ENCODE data around the gene NEDD4L. TPM values are rescaled to one million over a fixed set of nuclear protein-coding genes. Genes with fewer than 3 reads are reported as not detected.

NEDD4L gene
- total and polyA plus RNA-seq, 10 of the 15 experiments (the other 5 are each of a cell fraction or from before 2014, with no cell fraction given): 7.4 to 24.0 (median 17.7) TPM

DNA sequence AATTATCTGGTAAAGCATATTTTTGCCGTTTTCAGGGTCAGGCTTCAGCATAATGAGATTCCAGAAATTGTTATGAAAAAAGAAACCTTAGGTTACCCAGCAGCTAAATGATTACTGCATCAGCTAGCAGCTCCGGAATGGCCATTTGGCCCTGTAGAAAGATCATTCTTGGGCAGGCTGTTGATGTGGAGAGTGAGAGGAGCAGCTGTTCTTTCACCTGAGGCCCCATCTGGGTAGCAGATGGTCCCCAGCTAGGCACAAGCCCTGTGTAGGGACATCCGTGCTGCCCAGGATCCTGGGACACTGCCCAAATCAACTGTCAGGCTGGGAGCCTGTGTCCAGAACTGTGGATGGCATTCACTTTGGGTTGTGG is 61.8 kb downstream of the NEDD4L start (continued):
- TF ChIP-seq ZBTB4 (CRISPR knock-in tag; IDR thresholded peaks at IDR 0.05) (no peak), RBBP5 (conservative IDR thresholded peaks at IDR 0.05) (no peak), ELK1 (IDR thresholded peaks at IDR 0.05; ENCODE audit: low read depth, low read length) (no peak), SREBF1 (IDR thresholded peaks at IDR 0.05; ENCODE audit: low read length) (no peak), JUNB (IDR thresholded peaks at IDR 0.05) (no peak), ETV6 (conservative IDR thresholded peaks at IDR 0.05 in 1 of 2, IDR thresholded peaks at IDR 0.05 in 1 of 2; ENCODE audit: borderline replicate concordance in 1 of 2, low read depth in 1 of 2) (no peak), ATF7 (IDR thresholded peaks at IDR 0.05; ENCODE audit: low read depth) (no peak), ZBED1 (IDR thresholded peaks at IDR 0.05; ENCODE audit: borderline replicate concordance) (no peak)
- TF ChIP-seq, protein P1, sequence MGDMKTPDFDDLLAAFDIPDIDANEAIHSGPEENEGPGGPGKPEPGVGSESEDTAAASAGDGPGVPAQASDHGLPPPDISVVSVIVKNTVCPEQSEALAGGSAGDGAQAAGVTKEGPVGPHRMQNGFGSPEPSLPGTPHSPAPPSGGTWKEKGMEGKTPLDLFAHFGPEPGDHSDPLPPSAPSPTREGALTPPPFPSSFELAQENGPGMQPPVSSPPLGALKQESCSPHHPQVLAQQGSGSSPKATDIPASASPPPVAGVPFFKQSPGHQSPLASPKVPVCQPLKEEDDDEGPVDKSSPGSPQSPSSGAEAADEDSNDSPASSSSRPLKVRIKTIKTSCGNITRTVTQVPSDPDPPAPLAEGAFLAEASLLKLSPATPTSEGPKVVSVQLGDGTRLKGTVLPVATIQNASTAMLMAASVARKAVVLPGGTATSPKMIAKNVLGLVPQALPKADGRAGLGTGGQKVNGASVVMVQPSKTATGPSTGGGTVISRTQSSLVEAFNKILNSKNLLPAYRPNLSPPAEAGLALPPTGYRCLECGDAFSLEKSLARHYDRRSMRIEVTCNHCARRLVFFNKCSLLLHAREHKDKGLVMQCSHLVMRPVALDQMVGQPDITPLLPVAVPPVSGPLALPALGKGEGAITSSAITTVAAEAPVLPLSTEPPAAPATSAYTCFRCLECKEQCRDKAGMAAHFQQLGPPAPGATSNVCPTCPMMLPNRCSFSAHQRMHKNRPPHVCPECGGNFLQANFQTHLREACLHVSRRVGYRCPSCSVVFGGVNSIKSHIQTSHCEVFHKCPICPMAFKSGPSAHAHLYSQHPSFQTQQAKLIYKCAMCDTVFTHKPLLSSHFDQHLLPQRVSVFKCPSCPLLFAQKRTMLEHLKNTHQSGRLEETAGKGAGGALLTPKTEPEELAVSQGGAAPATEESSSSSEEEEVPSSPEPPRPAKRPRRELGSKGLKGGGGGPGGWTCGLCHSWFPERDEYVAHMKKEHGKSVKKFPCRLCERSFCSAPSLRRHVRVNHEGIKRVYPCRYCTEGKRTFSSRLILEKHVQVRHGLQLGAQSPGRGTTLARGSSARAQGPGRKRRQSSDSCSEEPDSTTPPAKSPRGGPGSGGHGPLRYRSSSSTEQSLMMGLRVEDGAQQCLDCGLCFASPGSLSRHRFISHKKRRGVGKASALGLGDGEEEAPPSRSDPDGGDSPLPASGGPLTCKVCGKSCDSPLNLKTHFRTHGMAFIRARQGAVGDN (IDR thresholded peaks at IDR 0.05): no peak
